Endothelial cell of umbilical vein (primary cell): Measurements from ENCODE around the gene MSH6. TPM values are rescaled to one million over a fixed set of nuclear protein-coding genes. Genes with fewer than 3 reads are reported as not detected.

Experiments used
- BruUV-seq: library from RNA; stranded (reverse); fragments of 400-500 nt; replicated peaks from 2 replicates; lab custom pipeline; 2021; lab: Mats Ljungman, UMichigan
- CTCF ChIA-PET: fragments of 300-600, 350-600 bp; sonication (Branson Sonifier 250); formaldehyde crosslinking; loops from one replicate; lab custom pipeline; 2021; ENCODE audit warnings: antibody characterized with exemption, inconsistent platforms; lab: Charles Lee
- POLR2A ChIA-PET: fragments of 300-600, 350-600 bp; sonication (Branson Sonifier 250); formaldehyde crosslinking; loops from one replicate; lab custom pipeline; 2021; ENCODE audit warnings: antibody characterized with exemption, inconsistent platforms; lab: Charles Lee
- DNase-seq: peaks from one replicate; pipeline ENCODE4 v3.0.0-alpha.2; 2011; ENCODE audit warnings: low read depth, low spot score
- FAIRE-seq: peaks from 2 replicates; lab custom pipeline; 2011; peaks lifted over from hg19 to GRCh38; lab: Jason Lieb, UNC
- H2AFZ ChIP-seq: 2 replicates; pipeline ENCODE4 v1.6.0; 2012; ENCODE audit warnings: low read depth, low read length, control low read depth, inconsistent platforms
- H3K27ac ChIP-seq: 2 replicates; pipeline ENCODE4 v1.5.1; 2011; ENCODE audit warnings: low read depth, mild to moderate bottlenecking, control low read depth, low read length, moderate library complexity; ENCODE audit not compliant: insufficient read depth
- H3K27me3 ChIP-seq, 2 experiments: 2 replicates each; pipeline versions ENCODE4 v1.6.0 to v1.6.1; 2011; ENCODE audit warnings: low read length in 2 of 2, mixed read lengths in 1 of 2; ENCODE audit not compliant: control insufficient read depth in 2 of 2, insufficient read depth in 2 of 2
- H3K36me3 ChIP-seq, 2 experiments: 2 replicates in 1 of 2; 3 replicates in 1 of 2; pipeline ENCODE4 v1.5.1; 2011; ENCODE audit warnings: low read length in 2 of 2, mild to moderate bottlenecking in 1 of 2, moderate library complexity in 1 of 2; ENCODE audit not compliant: control insufficient read depth in 2 of 2, insufficient read depth in 2 of 2; ENCODE audit errors: extremely low read depth in 1 of 2
- H3K4me1 ChIP-seq: 3 replicates; pipeline ENCODE4 v1.5.1; 2011; ENCODE audit warnings: mild to moderate bottlenecking, low read length; ENCODE audit not compliant: control insufficient read depth, insufficient read depth; ENCODE audit errors: extremely low read depth
- H3K4me2 ChIP-seq: 2 replicates; pipeline ENCODE4 v1.6.1; 2011; ENCODE audit warnings: low read length, control low read depth, mixed read lengths; ENCODE audit not compliant: insufficient read depth
- H3K4me3 ChIP-seq, 3 experiments: fragments of 200-600 bp in 1 of 3; sonication (generic), shearing (Covaris generic) in 1 of 3; replicated peaks in 1 of 3; 2 replicates each; pipeline ENCODE4 v1.5.1; 2011 to 2016; ENCODE audit warnings: control low read depth in 3 of 3, low read length in 3 of 3, mild to moderate bottlenecking in 2 of 3, inconsistent platforms in 1 of 3, low read depth in 1 of 3, moderate library complexity in 1 of 3; ENCODE audit not compliant: insufficient read depth in 1 of 3
- H3K79me2 ChIP-seq: 2 replicates; pipeline ENCODE4 v1.6.0; 2012; ENCODE audit warnings: low read length, inconsistent platforms; ENCODE audit not compliant: control insufficient read depth, insufficient read depth
- H3K9ac ChIP-seq: replicated peaks from 2 replicates; pipeline ENCODE3; 2011; ENCODE audit warnings: low read length, control low read depth; ENCODE audit not compliant: insufficient read depth; ENCODE audit errors: extremely low read depth
- H3K9me1 ChIP-seq: replicated peaks from 3 replicates; pipeline ENCODE4 v1.6.0; 2011; ENCODE audit warnings: mild to moderate bottlenecking, low read length; ENCODE audit not compliant: control insufficient read depth, insufficient read depth; ENCODE audit errors: extremely low read depth
- H3K9me3 ChIP-seq: replicated peaks from 2 replicates; pipeline ENCODE4 v1.5.1; 2012; ENCODE audit warnings: low read length, inconsistent platforms; ENCODE audit not compliant: control insufficient read depth, insufficient read depth
- H4K20me1 ChIP-seq: replicated peaks from 2 replicates; pipeline ENCODE3; 2011; ENCODE audit warnings: mild to moderate bottlenecking, low read length; ENCODE audit not compliant: control insufficient read depth, insufficient read depth; ENCODE audit errors: extremely low read depth
- EZH2 ChIP-seq: IDR thresholded peaks from 2 replicates; pipeline ENCODE4 v1.6.1; 2012; ENCODE audit warnings: borderline replicate concordance, low read depth, mild to moderate bottlenecking, moderate library complexity, low read length, inconsistent platforms; ENCODE audit not compliant: severe bottlenecking
- FOS ChIP-seq: IDR thresholded peaks from 2 replicates; pipeline ENCODE4 v1.6.1; 2011; ENCODE audit warnings: mild to moderate bottlenecking, low read length, moderate library complexity, borderline replicate concordance; ENCODE audit not compliant: insufficient read depth
- GATA2 ChIP-seq: IDR thresholded peaks from 2 replicates; pipeline ENCODE4 v1.7.0; 2011; ENCODE audit warnings: low read depth, mild to moderate bottlenecking, moderate library complexity, mixed read lengths, low read length; ENCODE audit not compliant: insufficient read length, insufficient read depth
- JUN ChIP-seq: IDR thresholded peaks from 2 replicates; pipeline ENCODE4 v1.6.1; 2011; ENCODE audit warnings: borderline replicate concordance, low read depth; ENCODE audit not compliant: insufficient read length, insufficient read depth
- MYC ChIP-seq: IDR thresholded peaks from one replicate; pipeline ENCODE4 v1.6.1; 2011; ENCODE audit warnings: mild to moderate bottlenecking, low read depth, low read length
- POLR2A ChIP-seq: IDR thresholded peaks from 2 replicates; pipeline ENCODE4 v1.6.1; 2012; ENCODE audit warnings: low read depth, mild to moderate bottlenecking, control low read depth, low read length
- POLR2AphosphoS5 ChIP-seq: IDR thresholded peaks from 2 replicates; pipeline ENCODE4 v1.6.1; 2012; ENCODE audit warnings: low read depth, mild to moderate bottlenecking, control low read depth, low read length, moderate library complexity; ENCODE audit not compliant: insufficient read depth
- dilution Hi-C: fragments of 300-500 bp; cut with MboI; formaldehyde crosslinking; loops from one replicate; pipeline ENCODE4 v1.15.0; 2019; ENCODE audit warnings: low sequenced_read_pairs; ENCODE audit not compliant: extremely low pct_ligation_motif_present
- intact Hi-C: fragments of 100-400 bp; cut with micrococcal nuclease; formaldehyde crosslinking; loops from one replicate; pipeline ENCODE4 v1.10.0; 2022
- polyA plus RNA-seq, 4 experiments: library from polyadenylated mRNA; depleted of rRNA in 3 of 4; stranded (reverse) in 3 of 4; unstranded in 1 of 4; fragments of >200 nt; gene quantifications; 2 replicates each; pipeline versions ENCODE4 v1.2.1 to v1.2.3, GENCODE V29; 2011 to 2012; ENCODE audit warnings: missing spikeins in 1 of 4
- total RNA-seq: library from RNA; stranded (reverse); gene quantifications from 2 replicates; pipeline ENCODE4 v1.2.3, GENCODE V29; 2021
- TF ChIP-seq, protein P1 (sequence below), 2 donors: IDR thresholded peaks; 1 replicate in 1 of 2; 2 replicates in 1 of 2; pipeline ENCODE4 v1.5.1; 2011; ENCODE audit warnings: low read length in 2 of 2, mild to moderate bottlenecking in 2 of 2, moderate library complexity in 2 of 2, control low read depth in 1 of 2, inconsistent platforms in 1 of 2, low read depth in 1 of 2; ENCODE audit not compliant: insufficient read depth in 1 of 2; ENCODE audit errors: extremely low read depth in 1 of 2
- TF ChIP-seq, protein P2 (sequence below): IDR thresholded peaks from 2 replicates; pipeline ENCODE4 v1.6.1; 2011; ENCODE audit not compliant: insufficient read depth, insufficient read length

MSH6 gene
- total and polyA plus RNA-seq, 2 donors (not counting 3 experiments of a cell fraction or from before 2014, with no cell fraction given), result 11.9 to 74.0 TPM

- CTCF ChIA-PET, result interaction anchor here (0.6 to 2.4 kb wide), 2 partner anchors 11 to 36 kb away, joined by 3 to 10 read pairs; no protein-coding TSS in a partner anchor
Measured at GRCh38 chr2:47778698-47779425, 4.1 kb upstream of the MSH6 start.

More at GRCh38 chr2:47778698-47779425, 4.1 kb upstream of the MSH6 start:
- POLR2A ChIA-PET, result no interaction called here
- TF ChIP-seq FOS (no peak), GATA2 (no peak), EZH2 (no peak), POLR2A (no peak), JUN (no peak), POLR2AphosphoS5 (no peak), MYC (no peak)
- TF ChIP-seq, protein P1, sequence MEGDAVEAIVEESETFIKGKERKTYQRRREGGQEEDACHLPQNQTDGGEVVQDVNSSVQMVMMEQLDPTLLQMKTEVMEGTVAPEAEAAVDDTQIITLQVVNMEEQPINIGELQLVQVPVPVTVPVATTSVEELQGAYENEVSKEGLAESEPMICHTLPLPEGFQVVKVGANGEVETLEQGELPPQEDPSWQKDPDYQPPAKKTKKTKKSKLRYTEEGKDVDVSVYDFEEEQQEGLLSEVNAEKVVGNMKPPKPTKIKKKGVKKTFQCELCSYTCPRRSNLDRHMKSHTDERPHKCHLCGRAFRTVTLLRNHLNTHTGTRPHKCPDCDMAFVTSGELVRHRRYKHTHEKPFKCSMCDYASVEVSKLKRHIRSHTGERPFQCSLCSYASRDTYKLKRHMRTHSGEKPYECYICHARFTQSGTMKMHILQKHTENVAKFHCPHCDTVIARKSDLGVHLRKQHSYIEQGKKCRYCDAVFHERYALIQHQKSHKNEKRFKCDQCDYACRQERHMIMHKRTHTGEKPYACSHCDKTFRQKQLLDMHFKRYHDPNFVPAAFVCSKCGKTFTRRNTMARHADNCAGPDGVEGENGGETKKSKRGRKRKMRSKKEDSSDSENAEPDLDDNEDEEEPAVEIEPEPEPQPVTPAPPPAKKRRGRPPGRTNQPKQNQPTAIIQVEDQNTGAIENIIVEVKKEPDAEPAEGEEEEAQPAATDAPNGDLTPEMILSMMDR (IDR thresholded peaks at IDR 0.05; ENCODE audit: extremely low read depth in 1 of 2, insufficient read depth in 1 of 2, low read depth in 1 of 2, low read length in 2 of 2), result no peak
- TF ChIP-seq, protein P2, sequence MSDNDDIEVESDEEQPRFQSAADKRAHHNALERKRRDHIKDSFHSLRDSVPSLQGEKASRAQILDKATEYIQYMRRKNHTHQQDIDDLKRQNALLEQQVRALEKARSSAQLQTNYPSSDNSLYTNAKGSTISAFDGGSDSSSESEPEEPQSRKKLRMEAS, result no peak
- Histone ChIP-seq H3K36me3 (no peaks in the 10 kb centered on the region), H3K4me2 (no peak overlapping the region), H3K9me1 (no peaks in the 10 kb centered on the region), H3K27ac (no peak overlapping the region), H4K20me1 (no peaks in the 10 kb centered on the region), H3K79me2 (peaks cover 1% of the 10 kb centered on the region), H3K4me3 (no peak overlapping the region), H2AFZ (no peak overlapping the region), H3K9ac (no peak overlapping the region), H3K9me3 (no peaks in the 10 kb centered on the region), H3K4me1 (peaks cover 4% of the 10 kb centered on the region), H3K27me3 (no peaks in the 10 kb centered on the region)
- FAIRE-seq (no peak), DNase-seq (peak; percentile 61)
- no TSS peak for BruUV-seq
- intact Hi-C loops, result no loop called here
- dilution Hi-C loops, result no loop called here
